A673 (cell line): ENCODE results near the gene PKN1.

Experiments used
- EZH2 ChIP-seq: fragments of 200-600 bp; sonication (generic); IDR thresholded peaks from 2 replicates; pipeline ENCODE4 v1.6.1; 2017; ENCODE audit warnings: borderline replicate concordance, low read depth, mild to moderate bottlenecking, mixed read lengths, antibody characterized with exemption, low read length; ENCODE audit not compliant: poor library complexity, severe bottlenecking
- TF ChIP-seq, protein P1 (sequence below): fragments of 300-800, 200-600 bp; sonication (generic); conservative IDR thresholded peaks from 2 replicates; pipeline ENCODE4 v1.5.1; 2017; ENCODE audit warnings: low read depth, mild to moderate bottlenecking, antibody characterized with exemption, low read length, moderate library complexity, mixed read lengths

DNA sequence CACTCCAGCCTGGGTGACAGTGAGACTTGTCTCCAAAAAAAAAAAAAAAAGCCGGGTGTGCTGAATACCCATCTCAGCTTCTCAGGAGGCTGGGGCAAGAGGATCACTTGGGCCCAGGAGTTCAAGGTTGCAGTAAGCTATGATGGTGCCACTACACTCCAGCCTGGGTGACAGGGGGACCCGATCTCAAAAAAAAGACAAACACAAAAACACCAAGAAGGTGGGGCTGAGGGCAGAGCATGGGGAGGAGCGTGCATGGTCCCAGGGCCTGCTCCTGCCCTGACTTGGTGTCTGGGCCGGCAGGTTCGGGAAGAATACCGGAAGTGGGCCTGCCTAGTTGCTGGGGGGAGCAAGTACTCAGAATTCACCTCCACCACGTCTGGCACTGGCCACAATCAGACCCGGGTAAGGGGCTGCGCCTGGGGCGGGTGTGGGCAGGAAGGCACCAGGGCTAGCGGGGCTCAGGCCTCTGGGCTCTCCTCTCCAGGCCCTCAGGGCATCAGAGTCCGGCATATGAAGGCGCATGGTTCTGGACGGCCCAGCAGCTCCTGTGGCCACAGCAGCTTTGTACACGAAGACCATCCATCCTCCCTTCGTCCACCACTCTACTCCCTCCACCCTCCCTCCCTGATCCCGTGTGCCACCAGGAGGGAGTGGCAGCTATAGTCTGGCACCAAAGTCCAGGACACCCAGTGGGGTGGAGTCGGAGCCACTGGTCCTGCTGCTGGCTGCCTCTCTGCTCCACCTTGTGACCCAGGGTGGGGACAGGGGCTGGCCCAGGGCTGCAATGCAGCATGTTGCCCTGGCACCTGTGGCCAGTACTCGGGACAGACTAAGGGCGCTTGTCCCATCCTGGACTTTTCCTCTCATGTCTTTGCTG, 25.3 kb upstream of the PKN1 start:
- TF ChIP-seq, protein P1, sequence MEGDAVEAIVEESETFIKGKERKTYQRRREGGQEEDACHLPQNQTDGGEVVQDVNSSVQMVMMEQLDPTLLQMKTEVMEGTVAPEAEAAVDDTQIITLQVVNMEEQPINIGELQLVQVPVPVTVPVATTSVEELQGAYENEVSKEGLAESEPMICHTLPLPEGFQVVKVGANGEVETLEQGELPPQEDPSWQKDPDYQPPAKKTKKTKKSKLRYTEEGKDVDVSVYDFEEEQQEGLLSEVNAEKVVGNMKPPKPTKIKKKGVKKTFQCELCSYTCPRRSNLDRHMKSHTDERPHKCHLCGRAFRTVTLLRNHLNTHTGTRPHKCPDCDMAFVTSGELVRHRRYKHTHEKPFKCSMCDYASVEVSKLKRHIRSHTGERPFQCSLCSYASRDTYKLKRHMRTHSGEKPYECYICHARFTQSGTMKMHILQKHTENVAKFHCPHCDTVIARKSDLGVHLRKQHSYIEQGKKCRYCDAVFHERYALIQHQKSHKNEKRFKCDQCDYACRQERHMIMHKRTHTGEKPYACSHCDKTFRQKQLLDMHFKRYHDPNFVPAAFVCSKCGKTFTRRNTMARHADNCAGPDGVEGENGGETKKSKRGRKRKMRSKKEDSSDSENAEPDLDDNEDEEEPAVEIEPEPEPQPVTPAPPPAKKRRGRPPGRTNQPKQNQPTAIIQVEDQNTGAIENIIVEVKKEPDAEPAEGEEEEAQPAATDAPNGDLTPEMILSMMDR: no peak
- no peak for TF ChIP-seq EZH2
